DND-41 (cell line): ENCODE measurements around the gene ZC3H18.

Experiments used
- CTCF ChIP-seq: IDR thresholded peaks from 2 replicates; pipeline ENCODE4 v1.5.1; 2012; ENCODE audit warnings: borderline replicate concordance, low read length, moderate library complexity, mild to moderate bottlenecking; ENCODE audit not compliant: poor library complexity, severe bottlenecking; ENCODE audit errors: extremely low read depth
- EZH2 ChIP-seq: IDR thresholded peaks from 3 replicates; pipeline ENCODE4 v1.6.1; 2012; ENCODE audit warnings: borderline replicate concordance, low read depth, mild to moderate bottlenecking, moderate library complexity, low read length, inconsistent platforms; ENCODE audit not compliant: severe bottlenecking

GRCh38 chr16:88577166-88577565 lies 7.0 kb downstream of the ZC3H18 start:
- no peak for TF ChIP-seq EZH2
- TF ChIP-seq CTCF: no peak
